Stimulated activated CD4-positive, alpha-beta T cell treated with anti-CD3 and anti-CD28 coated beads, Interleukin-12 subunit alpha, Interleukin-12 subunit beta, amount 100 ng/mL, for 4 hours (primary cell): ENCODE results near the gene LDLRAD4.
"Not testable (repeated sequence)": the region's sequence is repeated elsewhere in the genome, so short reads cannot be mapped to it uniquely, and the experiment has no call there.

Experiments used
- DNase-seq: peaks from one replicate; pipeline ENCODE4 v3.0.0-alpha.2; 2020

The LDLRAD4 gene

DNA sequence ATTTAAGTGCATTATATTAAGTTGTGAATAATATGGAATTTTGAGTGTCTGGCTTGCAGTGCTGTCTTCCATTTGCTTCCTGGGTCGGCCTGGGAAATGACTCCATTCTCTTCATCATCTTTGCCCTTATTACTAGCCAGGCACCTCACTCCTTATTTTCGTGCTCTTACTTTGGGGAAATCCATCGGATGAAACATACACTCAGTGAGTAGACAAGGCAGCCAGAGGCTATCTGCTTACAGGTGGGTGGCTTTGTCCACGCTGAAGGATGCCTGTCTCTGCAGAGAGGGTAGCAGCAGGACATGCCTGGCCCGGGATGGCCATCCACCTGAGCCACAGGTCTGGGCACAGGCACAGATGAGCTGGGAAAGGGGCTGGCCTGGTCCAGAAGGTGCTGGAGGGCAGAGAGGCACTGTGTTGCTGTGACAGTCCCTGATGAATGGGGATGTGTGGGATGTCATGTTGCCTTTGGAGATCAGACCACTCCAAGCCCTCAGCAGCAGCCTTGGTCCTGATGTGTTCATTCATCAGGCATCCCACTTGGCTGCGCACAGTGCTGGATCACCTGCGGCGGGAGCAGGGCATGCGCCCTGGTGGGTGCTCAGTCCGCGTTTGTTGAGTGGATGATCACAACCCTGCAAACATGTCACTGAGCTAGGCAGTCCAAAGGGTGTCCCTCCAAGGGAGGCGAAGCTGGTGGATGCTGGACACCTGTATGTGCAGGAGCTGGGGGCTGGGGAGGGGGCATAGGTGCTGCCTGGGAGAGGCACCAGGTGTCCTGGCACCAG lies 236.0 kb downstream of the LDLRAD4 start:
- DNase-seq = no peak

DNA sequence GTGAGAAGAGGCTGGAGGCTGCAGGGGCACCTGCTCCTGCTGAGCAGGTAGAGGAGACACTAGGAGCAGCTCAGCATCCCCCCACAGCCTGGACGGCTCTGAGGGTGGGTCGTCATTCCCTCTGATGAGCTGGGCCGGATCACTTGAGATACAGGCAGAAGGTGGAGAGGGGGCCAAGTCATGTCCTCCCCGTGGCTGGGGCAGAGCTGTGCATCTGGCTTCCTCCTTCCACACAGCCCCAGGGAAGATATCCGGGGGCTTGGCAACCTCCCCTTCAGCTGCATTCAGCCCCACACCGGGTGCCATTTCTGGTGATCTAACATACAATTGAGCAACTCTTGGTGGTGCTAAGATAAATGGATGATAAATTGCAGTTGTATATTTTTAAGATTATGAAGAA lies 236.9 kb downstream of the LDLRAD4 start:
- DNase-seq = no peak

DNA sequence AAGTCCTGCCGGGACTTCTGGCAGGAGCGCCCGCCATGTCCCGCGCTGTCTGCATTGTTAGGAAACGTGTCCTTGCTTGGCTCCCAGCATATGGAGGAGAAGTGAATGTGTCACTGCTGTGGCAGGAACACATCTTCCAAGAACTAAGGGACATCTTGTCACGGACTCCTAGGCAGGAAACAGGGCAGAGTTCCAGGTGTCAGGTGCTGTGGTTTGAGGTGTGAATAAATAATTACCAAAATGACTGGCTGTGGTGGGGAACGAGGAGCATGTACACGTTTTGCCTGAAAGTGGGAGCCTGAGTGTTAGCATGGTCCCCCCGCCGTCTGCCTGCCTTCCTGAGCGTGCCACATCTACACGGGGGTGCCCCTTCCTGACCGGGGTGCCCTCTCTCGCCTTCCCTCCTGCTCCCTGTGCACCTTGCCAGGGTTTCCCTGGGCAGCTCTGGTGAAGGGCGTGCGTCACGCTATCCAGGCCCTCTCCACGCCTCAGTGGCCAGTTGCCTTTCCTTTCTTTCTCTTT lies 237.5 kb downstream of the LDLRAD4 start:
- peak; percentile 18 for DNase-seq

DNA sequence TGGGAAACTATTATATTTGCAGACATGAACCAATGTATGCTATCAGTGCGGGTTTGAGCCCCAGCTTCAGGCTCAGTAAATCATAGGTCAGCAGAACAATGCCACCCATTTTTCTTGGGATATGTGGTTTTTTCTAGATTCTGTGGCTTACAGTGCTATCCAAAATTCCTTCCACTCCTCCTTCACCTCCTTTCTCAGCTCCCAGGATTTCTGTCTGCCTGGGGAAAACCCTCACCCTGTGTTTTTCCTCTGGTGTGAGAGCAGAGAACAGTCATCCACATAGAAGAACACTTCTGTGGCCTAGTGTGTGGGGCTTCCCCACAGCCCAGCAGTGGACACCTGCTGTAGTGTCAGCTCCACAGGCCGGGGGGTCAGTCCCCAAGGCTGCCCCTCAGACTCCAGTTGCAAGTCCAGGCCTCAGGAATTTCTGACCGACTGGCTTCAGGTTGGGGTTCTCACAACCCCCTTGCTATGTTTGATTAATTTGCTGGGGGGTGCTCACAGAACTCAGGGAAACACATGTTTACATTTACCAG lies 238.2 kb downstream of the LDLRAD4 start:
- no peak for DNase-seq

DNA sequence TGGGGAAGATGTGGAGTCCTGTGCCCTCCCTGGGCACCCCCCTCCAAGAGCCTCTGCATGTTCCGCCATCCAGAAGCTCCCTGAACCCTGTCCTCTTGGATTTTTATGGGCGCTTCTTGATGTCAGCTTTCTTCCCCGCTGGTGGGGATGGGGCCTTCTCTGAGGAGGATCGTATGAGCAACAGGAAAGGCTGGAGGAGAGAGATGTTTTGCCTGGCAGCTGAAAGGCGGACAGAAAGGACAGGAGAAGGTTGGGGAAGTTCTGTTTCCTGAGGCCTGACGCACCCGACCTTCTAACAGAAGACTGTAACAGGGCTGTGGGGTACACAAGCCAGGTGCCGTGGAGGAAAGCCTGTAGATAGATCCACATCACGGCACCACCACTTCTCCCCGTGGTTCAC lies 238.8 kb downstream of the LDLRAD4 start:
- no peak for DNase-seq

DNA sequence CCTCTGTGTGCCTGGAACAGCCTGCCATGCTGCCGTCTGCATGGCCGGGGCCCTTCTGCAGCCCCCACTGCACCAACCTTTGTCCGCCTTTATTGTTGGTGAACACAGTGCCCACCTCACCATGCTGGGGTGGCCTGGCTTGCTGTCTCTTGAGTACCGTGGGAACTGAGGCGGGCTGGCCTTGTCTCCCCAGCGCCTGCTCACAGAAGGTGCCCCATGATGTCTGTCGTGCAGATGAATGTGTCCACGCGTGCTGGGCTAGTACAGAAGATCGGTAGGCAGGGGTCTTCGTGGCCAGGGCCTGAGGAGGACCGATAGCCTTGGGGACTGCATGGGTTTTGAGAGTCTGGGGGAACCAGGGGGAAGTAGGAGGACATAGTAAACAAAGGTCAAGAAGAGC lies 242.4 kb downstream of the LDLRAD4 start:
- DNase-seq = no peak

DNA sequence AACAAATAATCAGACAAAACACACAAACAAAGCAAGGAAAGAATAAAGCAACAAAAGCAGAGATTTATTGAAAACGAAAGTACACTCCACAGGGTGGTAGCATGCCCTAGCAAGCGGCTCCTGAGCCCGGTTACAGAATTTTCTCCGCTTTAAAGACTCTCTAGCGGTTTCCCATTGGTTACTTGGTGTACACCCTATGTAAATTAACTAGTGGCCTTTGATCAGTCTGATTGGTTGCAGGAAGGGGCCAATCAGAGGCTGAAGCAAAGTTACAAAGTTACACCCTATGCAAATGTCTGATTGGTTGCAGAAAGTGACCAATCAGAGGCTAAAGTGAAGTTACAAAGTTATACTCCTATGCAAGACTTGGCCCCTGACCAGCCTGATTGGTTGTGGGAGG lies 242.9 kb downstream of the LDLRAD4 start:
- DNase-seq = no peak

DNA sequence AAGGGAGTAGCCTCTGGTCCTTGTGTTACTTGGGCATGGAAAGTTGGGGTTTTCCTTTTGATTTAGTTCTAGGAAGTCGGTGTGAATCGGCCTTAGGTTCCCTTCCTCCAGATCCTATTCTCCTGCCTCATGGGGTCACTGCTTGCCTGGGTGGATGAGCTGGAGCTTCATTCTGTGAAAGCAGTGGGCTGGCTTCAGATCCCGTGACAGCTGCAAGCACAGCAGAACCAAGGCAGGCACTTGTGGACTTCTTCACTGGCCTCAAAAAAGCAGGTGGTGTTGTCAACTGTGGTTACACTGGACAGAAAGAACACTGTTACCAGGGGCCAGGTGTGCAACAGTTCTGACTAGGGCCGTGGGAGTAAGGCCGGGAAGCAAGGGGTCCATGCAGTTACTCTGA lies 243.4 kb downstream of the LDLRAD4 start:
- DNase-seq = no peak

DNA sequence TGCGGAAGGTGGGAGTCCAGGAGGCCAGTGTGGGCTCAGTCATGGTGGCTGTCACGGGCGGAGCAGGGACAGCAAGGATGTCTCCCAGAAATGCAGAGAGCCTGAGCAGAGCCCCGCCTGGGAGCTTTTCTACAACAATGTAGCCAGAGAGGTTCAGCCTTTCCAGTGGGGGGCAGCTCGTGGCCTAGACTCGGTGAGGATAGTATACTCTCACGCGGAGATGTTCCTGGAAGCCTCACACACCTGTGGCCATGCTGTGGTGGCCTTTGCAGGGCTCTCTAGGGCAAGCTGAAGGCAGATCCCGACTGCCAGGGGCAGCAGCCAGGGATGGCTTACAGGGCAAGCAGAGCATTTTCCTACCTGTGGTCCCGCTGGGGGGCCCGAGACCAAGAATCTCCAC lies 244.1 kb downstream of the LDLRAD4 start:
- DNase-seq = no peak

DNA sequence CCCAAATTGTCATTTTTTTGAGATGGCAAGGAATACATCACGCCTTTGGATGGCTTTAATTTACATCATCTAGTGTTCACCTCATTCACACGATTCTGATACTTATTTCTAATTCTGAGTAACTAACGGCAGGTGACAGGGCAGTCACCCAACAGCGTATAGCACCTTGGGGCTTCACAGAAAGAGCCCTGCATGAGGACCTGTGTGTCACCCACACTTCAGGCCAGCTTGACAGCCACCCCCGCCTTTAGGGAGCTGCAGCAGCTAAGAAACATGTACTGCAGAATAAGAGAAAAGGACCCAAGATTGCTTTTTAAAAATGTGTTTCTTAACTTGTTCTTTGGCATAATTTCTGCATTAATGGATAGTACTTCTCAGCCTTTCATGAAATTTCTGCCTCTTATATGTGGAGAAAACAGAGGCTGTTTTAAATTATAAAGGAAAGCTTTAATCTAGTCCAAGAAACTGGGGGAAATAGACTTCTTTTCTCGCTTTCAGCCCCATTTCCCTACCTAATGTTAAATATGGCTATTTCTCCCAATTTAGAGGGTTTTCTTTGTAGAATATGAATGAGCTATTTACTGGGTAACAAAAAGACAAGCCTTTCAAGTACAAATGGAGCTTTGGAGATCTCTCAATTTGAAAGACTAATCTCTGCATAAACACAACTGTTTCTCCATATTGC lies 245.1 kb downstream of the LDLRAD4 start:
- DNase-seq = no peak

DNA sequence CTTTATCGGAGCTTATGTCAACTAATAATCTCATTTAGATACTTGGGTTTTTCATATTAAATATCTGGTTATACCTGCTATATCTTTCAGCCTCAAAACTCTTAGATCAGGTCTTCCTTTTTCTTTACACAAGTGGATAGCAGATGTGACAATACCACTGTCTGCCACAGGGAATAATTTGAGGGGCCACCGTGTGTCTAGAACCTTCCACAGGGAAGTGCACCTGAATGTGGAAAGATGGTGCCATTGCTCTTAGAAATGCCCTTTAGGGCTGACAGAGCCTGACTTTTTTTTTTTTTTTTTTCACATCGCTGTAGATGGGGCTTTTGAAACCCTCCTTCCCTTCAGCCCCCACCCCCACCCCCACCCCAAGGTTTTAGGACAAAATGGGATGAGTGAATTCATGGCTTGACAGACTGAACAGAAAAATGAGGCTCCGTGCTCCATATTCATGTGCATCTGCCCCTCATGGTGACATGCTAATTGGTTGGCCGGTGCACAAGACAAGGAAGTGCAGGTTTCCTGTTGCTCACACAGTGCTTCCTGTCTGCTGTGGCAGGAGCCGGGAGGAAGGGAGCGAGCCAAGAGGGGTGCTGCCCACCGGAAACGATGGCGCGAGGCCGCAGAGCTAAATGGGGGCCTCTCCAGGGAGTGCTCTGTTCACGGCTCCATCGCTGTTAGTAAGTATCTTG lies 246.0 kb downstream of the LDLRAD4 start:
- DNase-seq = peak; percentile 46

DNA sequence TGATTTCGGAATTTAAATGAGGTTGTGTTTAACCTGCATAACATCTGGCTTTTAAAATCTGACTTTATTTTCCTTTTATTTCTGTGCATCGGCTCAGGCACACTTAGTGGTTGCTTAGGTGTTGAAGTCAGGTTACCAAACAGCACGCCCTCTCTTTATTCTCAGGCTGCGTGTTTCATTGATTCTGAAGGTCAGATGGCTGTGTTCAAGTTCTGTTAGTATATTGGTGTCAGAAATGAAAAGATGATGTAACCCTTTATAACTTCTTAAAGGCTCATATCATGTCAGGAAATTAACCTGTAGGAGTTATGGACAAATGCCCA lies 246.5 kb downstream of the LDLRAD4 start:
- DNase-seq = no peak

DNA sequence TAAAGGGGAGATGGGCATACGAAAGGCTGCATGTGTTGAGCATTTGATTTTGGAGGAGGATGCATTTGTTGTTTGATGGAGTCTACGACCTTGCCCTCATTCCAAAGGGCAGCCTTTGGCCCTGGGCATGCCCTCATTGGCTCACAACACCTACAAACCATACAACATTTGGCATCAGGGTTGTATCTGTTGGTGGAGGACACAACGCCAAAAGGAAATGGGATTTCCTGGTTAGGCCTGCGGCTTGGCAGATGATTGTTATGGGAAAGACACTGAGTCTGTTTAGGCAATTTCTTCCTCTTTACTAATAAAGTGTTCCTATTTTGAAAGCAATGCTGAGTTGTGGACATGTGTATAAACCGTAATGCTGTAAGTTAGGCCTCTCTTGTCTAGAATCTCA lies 246.9 kb downstream of the LDLRAD4 start:
- DNase-seq = no peak

DNA sequence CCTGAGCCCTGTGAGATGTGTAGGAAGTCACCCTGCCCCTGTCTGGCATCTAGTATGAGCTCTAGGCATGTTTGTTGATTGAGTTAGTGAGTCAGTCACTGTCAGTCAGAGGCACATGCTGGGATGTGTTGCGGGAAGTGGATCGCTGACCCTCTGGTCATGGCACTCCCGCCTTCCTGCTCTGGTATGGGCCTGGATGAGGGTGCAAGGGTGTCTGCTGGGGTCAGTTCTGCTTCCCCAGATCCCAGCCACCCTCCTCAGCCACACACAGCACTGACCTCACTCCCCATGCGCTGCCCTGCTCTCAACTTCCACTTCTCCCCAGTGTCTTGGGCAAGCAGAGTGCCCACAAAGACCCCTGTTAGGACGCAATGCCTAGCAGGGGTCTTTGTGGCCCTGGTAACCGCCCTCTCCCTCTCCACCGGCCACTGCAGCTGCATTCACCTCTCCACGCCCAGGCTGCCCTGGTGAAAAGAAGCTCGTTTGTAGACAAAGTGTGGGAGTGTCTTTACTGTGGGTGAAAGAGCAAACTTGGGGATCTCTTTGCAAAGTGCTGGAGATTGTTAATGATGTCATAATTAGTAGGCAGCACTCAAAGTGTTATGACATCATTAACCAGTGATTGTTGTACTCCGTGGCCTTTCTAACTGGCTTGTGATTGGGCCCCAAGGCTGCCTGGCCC lies 252.1 kb downstream of the LDLRAD4 start:
- no peak for DNase-seq

DNA sequence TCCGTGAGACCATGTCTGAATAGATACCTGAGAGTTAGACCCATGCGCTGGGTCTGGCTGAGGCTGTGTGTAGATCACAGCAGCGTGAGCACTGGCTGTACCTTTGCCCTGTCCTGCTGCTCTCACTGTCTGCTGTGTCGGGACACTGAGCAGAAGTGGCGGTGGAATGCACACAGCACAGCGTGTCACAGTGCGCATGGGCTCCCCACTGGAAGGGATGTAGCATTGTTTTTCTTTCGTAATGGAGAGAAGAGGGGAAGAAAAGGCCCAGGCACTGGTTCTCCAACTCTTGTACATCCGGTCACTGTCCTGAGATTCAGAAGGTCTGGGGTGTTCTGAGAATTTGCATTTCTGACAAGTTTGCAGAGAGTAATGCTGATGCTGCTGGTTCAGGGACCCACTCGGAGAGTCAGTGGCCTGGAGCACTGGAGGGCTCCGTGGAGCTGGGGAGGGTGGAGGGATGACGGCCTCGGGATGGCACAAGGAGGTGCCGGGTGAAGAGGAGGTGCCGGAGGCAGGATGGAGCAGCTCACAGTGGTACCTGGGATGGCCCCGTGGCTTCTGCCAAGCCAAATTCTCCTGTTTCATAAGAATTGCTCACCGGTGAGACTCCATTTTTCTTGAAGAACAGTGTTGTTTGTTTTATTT lies 252.8 kb downstream of the LDLRAD4 start:
- DNase-seq = no peak

DNA sequence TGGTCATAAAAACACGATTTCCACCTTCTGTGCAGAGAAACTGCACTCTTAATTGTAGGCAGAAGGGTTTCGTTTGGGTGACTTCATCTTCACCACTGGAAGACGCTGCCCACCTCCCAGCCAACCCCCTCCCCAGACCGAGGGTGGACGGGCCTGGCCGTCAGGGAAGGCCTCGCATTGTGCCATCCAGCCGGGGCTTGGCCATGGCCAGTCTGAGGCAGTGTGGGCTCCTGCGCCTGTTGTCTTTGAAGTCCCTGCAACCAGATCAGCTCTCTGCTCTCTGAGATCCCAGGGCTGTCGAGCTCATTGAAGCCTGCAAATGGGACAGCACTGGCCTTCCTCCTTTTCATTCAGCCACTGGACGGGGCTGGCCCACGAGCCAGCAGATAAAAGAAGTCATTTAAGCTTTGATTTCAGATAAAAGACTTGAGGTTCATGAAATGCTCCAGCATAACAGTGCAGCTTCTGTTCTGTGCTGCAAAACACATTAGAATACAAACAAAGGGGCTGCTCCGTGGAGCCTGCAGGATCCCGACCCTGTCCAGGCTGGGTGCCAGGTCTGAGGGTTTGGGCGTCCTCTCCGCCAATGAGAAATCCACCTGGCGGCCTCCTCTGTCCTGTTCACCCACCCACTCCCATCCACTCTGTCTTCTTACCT lies 253.5 kb downstream of the LDLRAD4 start:
- no peak for DNase-seq

DNA sequence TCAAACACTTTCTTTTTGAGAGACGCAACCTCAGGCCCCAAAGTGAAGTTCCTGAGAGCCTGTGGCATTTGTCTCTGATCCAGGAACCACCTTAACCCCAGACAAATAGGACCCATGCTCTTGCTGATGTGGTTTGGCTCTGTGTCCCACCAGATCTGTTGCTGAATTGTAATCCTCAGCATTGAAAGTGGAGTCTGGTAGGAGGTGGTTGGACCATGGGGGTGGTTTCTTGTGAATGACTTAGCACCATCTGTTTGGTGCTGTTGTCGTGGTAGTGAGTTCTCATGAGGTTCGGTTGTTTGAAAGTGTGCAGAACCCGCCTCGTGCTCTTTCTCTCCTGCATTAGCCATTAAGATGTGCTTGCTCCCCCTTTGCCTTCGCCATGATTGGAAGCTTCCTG lies 255.2 kb downstream of the LDLRAD4 start:
- DNase-seq = no peak

DNA sequence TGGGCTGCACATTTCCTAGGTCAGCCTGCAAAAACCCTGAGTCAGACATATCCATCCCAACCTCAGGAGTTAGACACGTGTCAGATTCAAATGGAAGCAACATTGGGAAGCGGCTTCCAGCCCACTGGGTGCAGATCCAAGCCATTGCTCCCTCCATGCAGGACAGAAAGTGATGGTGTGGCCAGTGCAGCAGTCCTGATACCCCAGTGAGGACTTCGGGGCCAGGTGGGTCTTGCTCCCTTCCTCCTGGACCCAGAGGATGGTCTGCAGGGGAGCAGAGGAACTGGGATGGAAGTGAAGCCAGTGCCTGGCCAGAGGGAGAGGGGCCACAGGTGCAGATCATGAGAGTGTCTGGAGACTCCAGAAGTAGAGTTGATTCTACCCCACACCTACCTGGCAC lies 255.8 kb downstream of the LDLRAD4 start:
- no peak for DNase-seq

DNA sequence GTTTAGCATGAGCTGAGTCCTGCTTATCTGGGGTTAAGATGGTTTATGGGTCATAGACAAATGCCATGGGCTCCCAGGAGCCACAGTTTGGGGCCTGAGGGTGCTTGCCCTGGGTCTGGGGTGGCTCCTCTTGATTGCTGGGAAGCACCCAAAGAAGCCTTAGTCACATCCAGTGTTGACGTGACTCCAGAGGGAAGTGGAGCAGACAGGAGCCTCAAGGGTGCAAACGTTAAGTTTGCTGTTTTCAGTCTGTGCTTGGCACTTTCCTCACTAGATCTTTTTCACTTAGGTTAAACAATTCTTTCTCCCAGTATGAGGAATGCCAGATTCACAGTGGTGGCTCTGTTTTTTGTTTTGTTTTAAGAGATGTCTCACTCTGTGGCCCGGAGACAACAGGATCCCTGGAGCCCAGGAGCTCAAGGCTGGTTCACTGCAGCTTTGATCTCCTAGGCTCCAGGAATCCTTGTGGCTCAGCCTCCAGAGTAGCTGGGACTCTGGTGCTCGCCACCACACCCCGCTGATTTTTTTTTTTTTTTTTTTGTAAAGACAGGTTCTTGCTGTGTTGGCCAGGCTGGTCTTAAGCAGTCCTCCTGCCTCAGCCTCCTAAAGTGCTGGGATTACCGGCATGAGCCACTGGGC lies 256.5 kb downstream of the LDLRAD4 start:
- no peak for DNase-seq

DNA sequence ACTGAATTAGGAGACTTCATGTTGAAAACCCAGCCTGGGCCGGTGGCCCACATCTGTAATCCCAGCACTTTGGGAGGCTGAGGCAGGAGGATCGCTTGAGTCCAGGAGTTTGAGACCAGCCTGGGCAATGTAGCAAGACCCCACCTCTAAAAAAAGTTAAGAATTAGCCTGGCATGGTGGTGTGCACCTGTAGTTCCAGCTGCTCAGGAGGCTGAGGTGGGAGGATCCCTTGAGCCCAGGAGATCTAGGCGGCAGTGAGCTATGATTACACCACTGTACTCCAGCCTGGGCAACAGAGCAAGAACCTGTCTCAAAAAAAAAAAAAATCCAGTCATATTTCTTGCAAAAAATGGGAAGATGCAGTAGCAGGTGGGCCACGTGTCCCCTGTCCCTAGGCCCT lies 257.8 kb downstream of the LDLRAD4 start:
- not testable (repeated sequence) for DNase-seq

DNA sequence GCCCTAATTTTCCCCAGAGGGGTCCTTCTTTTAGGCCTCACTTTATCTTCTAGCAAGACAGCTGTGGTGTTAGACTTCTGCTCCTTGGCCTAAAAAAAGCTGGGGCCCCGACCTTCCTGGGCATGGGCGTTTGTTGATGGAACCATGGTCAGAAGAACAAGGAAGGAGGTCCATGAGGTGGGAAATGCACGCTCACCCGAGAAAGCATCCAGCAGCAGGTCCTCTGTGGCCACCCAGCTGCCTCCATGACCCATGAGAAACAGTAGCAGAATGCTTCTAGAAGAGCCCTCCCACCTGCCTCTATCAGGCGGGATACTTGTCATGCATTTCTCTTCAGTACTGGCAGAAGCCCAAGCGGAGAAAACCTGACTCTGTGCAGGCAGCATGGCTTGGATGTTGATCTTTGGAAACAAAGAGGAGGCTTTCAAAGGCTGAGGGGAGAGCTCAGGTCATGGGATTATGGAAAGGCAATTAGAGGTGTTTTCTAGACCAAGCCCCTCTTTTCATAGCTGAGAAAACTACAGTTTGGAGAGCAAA lies 258.7 kb downstream of the LDLRAD4 start:
- no peak for DNase-seq
